HG02759 (cell line): ENCODE data around the gene EFNA5.
"Not testable (repeated sequence)": the region's sequence is repeated elsewhere in the genome, so short reads cannot be mapped to it uniquely, and the experiment has no call there.

Source experiments
- ATAC-seq: cut with Tn5 transposase; IDR thresholded peaks from one replicate; pipeline ENCODE4 v1.9.1; 2021; ENCODE audit warnings: mild to moderate bottlenecking, moderate library complexity; ENCODE audit not compliant: unreplicated experiment

The EFNA5 gene

DNA sequence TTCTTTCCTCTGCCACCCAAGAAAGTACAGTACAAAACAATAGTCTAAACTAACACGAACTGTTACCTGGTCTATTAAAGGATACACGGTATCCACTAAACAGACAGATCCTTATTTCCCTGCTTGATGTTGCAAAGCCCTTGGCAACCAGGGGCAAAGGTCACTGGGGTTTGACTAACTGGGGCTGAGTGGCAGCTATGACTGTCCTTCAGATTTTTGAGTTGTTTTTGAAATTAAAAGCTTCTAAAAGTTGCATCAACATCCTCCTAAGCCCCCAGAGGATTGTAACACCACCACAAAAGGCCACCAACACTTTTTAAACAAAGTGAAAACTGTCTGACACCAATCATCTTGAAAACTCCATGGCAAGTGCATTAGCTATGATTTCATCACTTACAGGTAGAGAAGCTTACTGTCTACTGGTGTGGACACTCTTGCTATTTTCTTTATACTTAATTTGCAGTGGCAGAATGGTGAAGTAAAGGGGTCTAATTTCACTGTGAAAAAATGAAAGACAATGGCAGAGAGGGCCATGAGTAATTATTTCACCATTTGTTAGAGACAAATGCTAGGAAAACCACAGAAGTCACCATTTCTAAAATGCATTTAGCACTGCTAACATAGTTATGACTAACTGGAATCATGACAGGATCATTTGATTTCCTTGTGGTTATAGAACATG, 292.4 kb downstream of the EFNA5 start:
- peak; percentile 37 for ATAC-seq

DNA sequence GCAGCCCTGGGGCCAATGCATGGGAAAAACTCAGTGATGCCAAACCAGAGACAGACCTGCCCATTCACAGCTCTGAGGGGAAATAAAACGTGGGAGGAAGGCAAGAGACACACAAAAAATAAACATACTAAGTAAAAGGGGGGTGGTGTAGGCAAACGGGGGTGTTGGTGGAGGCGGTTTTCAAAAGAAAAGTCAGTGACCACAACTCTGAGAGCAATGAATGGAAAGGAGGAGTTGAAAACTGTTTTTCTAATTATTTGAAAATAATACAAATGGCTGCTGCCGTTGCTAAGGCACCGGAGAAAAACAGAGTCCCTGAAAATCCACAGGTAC, 293.5 kb downstream of the EFNA5 start:
- no peak for ATAC-seq

DNA sequence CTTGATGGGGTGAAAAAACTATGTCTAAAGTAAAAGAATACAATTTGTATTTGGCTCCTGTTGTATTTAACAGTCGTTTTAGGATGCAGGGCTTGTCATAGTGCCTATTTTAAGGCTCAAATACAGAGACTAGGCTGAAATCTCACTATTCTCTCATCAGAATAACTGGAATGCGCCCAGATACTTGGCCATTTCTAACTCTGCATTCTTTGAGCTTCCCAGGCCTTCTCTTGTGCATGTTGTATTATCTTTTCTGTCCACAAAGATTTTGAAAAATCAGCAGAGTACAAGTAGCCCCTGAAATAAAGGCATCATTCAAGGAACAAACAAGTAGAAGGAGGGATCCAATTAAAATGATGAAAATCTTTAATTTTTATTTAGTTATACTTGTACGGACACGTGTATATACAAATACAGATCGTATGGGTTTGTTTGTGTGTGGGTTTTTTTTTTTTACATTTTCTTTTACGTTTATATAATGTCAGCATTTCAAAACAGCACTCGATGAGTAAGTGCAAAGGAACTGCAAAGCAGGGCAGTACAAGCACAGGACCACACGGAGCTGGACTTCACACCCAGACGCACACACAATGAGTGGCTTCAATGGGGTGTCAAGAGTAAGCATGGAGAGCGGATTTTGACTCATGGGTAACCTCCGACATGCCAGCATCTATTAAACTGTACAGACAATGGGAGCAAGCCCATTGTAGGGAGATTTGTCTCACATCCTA, 294.0 kb downstream of the EFNA5 start:
- no peak for ATAC-seq

DNA sequence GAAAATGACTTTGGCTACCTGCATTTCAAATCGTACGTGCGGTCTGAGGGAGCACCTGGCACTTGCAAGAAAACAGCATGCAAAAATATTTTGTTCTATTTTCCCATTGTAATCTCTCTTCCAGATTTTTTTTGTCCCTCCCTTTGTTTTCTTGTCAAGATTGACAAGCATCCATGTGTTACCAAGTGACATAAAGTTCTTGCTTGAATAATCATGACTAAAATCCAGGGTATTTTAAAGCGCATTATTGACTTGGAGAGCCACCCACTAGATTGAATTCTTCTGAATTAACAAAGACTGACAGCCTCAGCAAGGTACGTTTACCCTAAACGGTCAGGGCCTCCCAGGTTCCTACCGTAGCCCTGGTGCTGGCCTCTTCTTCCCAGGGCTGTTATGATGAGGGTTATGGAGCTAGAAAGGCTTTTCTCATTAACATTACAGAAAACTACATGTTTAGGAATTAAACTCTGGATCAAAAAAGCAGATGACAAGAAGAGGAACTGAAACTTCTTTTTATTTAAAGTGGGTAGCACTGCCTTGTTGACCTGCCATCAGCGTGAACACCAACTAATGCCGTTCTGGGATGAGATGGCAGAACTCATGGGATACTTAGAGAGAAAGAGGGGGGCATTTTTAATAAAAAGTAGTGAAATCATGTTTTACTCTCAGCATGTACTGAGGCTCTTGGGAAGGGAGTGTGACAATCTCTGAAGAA, 297.0 kb downstream of the EFNA5 start:
- peak; percentile 69 for ATAC-seq

DNA sequence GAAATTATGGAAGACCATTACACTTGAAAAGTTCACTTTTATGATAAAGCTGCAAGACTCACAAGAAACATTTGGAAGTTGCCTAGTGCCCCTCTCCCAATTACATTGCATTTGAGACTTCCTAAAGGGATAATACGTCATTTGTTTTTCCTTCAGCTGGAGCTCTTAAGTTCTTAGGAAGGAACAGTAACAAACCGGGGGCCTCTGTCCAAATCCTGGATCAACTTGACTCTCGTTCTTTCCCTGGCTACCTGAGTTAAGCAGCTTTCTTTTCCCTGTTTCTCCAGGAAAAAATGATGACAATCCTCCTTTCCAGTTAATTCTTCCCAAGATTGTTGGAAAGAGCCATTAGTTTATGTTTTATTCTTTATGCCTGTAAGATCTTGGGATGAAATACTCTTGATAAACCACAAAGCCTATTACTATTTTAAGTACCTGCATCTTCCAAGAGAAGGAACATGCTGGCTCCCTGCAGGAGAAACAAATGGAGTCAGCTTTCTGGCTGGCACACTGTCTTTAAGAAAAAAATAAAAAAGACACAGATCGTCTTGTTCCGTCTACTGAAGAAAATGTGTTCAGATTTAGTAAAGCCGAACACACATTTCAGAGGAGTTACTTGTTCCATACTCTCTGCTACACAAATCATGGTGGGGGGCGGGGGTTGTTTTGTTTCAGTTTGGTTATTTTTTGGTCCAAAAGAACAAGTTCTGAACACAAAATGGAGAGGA, 297.9 kb downstream of the EFNA5 start:
- ATAC-seq, result no peak

DNA sequence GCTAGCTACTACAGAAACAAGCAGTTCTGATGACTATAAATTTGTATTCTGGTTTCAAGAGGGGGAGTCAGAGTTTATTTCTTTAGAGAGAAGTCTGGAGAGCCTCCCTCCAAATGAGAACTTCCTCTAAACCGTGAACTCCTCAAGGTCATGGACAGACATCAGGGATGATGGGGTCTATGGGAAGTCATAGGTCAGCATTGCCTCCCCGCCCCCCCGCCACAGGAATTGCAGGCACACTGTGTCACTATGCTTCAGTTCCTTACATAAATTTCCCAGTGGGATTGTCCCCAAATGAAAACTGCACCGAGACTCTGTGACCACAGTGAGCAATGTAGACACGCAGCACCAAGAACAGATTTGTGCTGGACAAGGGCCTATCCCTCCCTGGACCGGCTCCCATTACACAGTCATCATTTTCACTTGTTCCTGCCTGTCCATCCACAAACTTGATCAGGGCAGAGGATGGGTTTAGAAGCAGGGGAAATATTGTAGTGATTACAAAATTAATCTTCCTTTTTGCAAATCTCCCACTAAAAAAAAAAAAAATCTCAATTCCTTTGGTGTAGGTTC, 300.3 kb downstream of the EFNA5 start:
- no peak for ATAC-seq

DNA sequence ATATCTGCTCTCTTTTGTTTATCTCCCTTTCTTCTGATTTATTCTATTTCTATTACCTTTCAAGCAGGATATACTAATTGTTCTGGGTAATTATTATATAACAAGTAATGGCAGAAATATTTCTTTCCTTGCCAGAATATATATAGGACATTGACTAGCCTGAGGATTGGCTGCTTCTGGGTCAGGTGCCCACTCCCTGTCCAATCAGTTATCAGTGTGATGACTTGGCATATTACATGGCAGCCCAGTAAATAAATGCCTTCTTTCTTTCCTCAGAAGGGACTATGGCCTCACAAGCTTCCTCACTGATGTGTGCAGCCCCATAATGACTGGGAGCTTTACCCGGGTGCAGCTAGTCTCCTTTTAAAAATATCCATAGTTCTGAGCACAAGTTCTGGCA, 301.1 kb downstream of the EFNA5 start:
- no peak for ATAC-seq

DNA sequence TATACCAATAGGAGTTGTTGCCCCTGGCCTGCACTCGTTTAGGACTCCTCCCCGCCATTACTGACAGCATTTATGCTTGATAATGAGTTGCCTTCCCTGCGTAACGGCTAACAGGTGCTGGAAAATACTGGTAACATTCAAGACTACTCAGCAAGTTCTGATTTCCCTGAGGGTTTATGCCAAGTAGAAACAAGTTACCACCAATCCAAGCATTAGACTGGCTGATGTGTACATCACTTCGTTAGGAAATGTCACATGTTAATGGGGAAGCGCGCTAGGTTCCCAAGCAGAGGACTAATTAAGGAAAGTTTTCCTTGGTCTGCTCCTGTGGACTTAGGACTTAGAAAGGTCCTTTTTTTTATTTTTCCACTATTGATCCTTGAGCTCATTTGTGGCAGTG, 302.1 kb downstream of the EFNA5 start:
- no peak for ATAC-seq

DNA sequence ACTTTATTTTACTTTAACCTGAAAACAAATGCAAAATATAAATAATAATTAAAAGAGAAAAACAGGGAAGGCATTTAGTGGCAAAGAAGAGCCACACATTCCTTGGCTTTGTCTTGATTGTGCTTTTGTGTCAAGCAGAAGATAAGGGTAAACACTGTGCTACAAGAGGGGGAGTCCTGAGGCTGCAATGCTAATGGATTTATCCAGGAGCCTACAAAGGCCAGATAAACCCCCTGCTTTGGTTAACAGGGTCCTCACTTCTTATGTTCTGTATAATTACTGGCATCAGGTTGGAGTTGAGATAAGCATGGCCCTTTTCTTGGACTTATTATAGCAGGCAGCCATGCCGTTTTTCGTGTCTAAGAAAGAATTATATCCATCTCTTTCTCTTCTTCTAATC, 302.8 kb downstream of the EFNA5 start:
- ATAC-seq, result no peak

DNA sequence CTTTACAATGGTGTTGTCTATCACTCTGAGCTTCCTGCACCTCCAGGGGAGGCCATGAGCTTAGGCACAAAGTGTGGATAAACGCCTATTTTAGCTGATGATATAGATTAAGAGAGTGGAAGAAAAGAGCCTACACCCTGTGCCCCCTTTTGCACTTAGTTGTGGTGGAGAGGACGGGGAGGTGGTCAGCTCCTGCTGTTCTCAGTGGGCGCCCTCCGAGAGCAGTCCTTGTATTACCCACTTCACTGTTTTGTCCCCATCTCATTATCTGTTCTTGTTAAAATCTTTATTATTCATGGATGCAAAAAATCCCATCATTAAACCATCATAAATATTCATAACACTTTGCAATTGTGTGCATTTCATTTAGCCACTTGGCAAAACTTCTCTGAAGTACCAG, 303.3 kb downstream of the EFNA5 start:
- no peak for ATAC-seq

DNA sequence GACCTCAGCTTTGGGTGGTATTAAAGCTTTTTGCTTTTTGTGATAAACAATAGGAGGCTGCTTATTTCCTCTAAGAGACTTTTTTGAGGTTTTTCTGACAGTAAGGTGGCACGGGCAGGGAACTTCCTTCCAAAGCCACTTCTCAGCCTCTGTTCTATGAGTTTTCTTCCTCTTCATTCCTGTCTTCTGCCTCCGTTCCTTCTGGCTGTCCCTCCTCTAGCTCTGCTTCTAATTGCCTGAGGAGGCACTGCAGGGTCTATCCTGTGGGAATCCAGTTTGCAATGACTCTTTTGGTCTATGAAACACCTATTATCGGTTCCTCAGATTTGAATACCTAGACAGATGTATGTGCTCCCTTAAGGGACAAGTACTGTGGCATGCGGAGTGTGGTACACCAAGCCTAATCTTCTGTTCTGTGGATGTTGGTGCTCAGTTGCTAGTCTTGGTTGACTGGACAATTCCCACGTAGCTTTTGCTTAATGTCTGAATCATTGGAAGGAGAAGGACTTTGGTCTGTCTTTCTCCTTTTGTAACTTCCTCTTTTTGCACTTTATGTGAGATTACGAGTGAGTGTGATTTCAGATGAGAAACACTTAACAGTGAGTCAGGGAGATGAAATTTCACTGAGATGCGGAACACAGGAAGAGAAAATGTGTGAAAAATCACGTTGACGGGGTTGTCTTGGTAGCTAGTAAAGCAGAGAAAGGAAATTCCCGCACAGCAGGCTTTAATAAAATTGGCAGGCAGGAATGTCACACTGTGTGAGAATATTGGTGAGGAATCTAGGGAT, 305.2 kb downstream of the EFNA5 start:
- ATAC-seq, result peak; percentile 47

DNA sequence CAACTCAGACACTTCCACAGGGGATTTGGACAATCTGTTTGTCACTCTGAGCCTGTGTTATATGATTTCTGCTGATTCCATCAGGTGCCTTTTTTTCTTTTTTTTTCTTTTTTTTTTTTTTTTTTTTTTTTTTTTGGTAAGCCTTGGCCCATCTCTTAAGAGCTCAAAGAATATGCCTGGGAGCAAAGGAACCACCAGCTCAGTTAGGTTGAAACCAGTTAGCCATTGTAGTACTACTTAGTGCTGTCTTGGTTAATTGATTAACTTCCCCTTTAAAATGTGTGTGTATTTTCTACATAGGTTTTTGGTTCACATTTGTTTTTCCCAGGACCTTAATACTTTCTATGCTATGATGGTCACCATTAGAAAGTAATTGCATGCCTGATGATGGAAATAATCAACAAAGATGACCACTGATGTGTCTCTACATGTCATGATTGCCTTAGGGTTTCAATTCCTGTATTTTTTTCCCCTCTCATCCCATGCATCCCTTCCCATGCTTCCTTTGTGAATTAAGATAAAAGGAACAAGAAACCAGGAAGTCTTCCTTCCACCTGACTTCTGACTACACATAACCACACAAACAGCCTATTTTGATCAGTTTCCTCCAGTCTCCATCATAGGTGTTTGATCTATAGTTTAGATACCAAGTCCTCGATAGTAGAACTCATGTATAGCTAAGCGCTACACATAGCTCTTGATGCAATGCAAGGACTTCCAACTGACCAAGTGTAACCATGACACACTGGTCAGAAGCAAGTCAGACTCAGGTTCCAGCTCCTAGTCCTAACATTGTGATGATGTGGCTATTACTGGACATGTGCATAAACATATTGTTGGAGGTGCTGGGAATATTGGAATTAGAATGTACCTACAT, 306.1 kb downstream of the EFNA5 start:
- peak; percentile 44 for ATAC-seq

DNA sequence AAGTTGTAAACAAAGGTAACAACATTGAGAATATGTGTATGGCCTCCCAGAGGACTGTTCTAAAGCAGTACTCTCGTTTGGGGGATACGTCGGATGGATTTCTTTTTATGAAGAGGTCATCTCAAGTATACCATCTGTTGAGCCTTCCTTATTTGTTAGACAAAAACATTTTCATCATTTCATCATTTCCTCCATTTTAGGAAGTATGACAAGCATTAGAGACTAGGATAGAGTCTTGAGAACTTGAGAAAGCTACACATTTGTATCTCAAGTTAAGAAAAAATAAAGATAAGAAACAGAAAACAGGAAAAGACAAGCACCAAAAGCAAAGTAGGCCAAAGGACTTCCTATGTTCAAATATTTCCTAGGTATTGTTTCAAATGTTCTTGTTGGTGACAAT, 307.0 kb downstream of the EFNA5 start:
- no peak for ATAC-seq

DNA sequence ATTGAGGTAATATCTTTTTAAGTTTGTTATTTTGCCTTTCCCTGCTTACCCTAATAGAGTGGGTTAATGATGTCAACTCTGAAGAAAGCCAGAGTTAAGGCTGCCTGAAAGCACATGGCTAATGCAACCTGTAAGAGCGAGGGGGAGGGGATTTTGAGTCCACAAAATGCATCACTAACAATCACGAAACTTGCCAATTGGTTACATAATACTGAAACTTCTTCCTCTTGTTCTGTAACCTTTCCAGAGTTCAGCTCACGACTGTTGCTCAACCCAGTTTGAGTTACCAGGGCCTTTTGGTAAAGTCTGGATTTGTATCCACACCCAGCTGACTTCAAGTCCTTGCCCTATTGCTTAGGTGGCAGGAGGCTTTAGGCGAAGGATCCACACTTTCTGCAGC, 308.8 kb downstream of the EFNA5 start:
- ATAC-seq, result no peak

DNA sequence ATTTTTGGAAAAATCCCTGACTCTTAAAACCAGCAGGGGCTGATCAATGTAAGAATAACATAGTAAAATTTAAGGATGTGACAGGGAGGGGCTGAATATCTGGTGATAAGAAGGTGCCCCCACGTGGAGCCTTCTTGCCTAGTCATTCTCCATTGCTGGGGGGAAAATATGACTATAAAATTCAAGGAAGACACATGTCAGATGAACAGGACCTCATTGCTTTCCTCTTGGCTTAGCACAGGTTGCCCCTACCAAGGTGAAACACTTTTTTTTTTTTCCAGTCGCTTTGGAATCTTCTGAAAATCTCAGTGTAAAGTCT, 310.9 kb downstream of the EFNA5 start:
- ATAC-seq, result no peak

DNA sequence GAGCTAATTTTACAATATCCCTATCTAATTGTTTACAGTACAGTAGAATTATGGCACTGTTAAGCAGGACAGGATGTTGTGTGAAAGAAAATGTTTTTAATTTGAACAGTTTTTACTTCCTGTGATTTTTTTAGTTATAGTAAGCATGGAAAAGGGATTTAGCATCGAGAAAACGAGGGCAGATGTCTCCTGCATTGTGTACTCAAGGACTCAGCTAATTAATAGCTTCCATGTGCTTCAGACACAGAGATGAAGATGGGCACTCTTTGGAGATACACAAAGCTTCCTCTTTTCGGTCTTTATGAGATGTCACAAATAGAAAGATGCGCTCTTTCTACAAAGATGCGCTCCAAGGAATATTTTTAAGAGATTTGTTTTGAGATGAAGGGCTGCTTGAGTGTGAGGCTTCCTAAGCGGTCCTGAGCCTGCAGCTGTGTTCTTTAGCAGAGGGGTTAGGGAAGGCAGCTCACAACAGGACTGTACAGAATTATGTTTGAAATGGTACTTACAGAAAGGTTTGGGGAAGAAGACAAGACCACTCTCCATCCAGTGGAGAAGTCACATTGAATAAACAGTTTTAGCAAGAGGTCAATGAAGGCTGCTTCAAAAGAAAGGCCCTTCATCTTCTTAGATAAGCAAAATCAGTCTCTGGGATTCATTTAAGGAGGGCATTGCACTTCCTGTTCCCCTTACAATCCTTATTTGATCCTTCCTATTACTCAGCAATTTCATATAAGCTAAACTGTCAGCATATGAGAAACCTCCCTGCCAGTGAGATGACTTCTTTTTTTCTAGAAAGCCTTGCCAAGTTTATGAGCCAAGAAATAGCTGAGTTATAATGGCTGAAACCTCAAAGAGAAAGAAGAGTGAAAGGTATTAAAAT, 311.5 kb downstream of the EFNA5 start:
- no peak for ATAC-seq

DNA sequence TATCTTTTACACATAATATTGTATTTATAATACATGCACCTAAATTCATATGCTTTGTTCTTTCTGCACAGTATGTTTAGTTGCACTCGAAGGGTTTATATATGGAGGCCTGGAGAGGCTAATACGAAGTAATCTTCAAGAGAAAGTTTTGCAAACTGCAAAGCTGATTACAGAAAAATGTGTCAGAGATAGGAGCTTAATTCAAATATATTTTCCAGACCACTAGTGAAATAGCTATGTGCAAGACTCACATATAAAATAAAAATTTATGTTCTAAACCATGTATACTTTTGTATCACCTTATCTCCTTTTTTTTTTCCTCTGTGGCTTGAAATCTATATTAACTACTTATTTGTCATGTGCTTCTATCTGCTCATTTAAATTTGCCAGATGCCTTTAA, 313.8 kb downstream of the EFNA5 start:
- no peak for ATAC-seq

DNA sequence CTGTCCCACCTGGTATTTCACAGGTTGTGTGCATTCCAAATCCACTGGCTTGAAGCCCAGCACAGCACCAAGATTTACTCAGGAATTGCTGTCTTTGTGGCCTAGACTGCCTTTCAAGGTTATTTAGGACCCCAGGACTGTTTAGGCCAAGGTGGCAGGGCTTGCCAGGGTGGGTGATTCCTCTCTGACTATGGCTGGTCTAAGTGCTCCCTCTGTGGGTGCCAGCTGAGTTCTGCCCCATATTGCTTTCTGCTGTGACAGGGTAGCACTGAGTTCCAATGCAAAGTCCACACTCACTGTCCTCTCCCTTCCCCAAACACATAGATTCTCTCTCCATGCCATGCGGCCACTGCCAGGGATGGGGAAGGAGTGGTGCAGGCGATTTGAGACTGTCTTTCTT, 318.2 kb downstream of the EFNA5 start:
- no peak for ATAC-seq

DNA sequence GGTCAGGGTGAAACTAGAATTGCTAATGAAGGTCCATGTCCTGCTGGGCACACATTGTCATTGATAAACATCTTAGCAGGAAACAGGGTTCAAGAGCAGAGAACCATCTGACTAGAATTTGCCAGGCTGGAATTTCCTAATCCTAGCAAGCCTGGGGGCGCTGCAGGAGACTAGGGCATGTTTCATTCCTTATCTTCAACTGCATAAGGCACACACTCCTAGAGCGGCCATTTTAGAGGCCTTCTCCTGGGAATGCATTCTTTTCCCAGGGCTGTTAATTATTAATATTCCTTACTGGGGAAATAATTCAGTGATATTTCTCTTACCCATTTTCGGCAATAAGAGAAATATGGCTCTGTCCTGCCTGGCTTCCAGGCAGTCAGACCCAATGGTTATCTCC, 324.2 kb downstream of the EFNA5 start:
- not testable (repeated sequence) for ATAC-seq
